MM.1S (cell line): ENCODE data around the gene ABCC11.

Experiments used
- DNase-seq: peaks from one replicate; pipeline ENCODE4 v3.0.0-alpha.2; 2015
- H2AFZ ChIP-seq: fragments of 300-600 bp; sonication (generic); 2 replicates; pipeline ENCODE4 v1.6.0; 2016; ENCODE audit warnings: antibody characterized with exemption, low read length
- H3F3A ChIP-seq: fragments of 300-600 bp; sonication (generic); 2 replicates; pipeline ENCODE4 v1.6.1; 2016; ENCODE audit warnings: mild to moderate bottlenecking, antibody characterized with exemption, low read length, moderate library complexity, mixed read lengths; ENCODE audit not compliant: insufficient read depth
- H3K27ac ChIP-seq: fragments of 300-600 bp; sonication (generic); 2 replicates; pipeline ENCODE4 v1.5.1; 2016; ENCODE audit warnings: mild to moderate bottlenecking, low read length
- H3K27me3 ChIP-seq: fragments of 300-600 bp; sonication (generic); replicated peaks from 2 replicates; pipeline ENCODE4 v1.6.0; 2016; ENCODE audit warnings: low read length; ENCODE audit not compliant: insufficient read depth
- H3K36me3 ChIP-seq: fragments of 300-600 bp; sonication (generic); replicated peaks from 2 replicates; pipeline ENCODE4 v1.6.1; 2016; ENCODE audit warnings: mild to moderate bottlenecking, low read length, mixed read lengths; ENCODE audit not compliant: insufficient read depth
- H3K4me1 ChIP-seq: fragments of 300-600 bp; sonication (generic); 2 replicates; pipeline ENCODE4 v1.6.1; 2016; ENCODE audit warnings: low read length, mixed read lengths
- H3K4me2 ChIP-seq: fragments of 300-600 bp; sonication (generic); 2 replicates; pipeline ENCODE4 v1.6.0; 2016; ENCODE audit warnings: low read depth, low read length
- H3K4me3 ChIP-seq: fragments of 300-600 bp; sonication (generic); 2 replicates; pipeline ENCODE4 v1.5.1; 2016; ENCODE audit warnings: low read length, mixed read lengths
- H3K79me2 ChIP-seq: fragments of 300-600 bp; sonication (generic); 2 replicates; pipeline ENCODE4 v1.6.1; 2016; ENCODE audit warnings: mixed run types, low read length, mixed read lengths
- H3K9ac ChIP-seq: fragments of 300-600 bp; sonication (generic); 2 replicates; pipeline ENCODE4 v1.6.1; 2016; ENCODE audit warnings: low read length, mixed read lengths
- H3K9me2 ChIP-seq: fragments of 300-600 bp; sonication (generic); replicated peaks from 2 replicates; pipeline ENCODE4 v1.6.1; 2016; ENCODE audit warnings: mild to moderate bottlenecking, low read length, mixed read lengths; ENCODE audit not compliant: insufficient read depth
- H3K9me3 ChIP-seq: fragments of 300-600 bp; sonication (generic); replicated peaks from 2 replicates; pipeline ENCODE4 v1.6.1; 2016; ENCODE audit warnings: mild to moderate bottlenecking, low read length, mixed read lengths; ENCODE audit not compliant: insufficient read depth
- H4K20me1 ChIP-seq: fragments of 300-600 bp; sonication (generic); 2 replicates; pipeline ENCODE4 v1.6.1; 2016; ENCODE audit warnings: mild to moderate bottlenecking, low read length, moderate library complexity, mixed read lengths; ENCODE audit not compliant: insufficient read depth
- EZH2 ChIP-seq: fragments of 300-600 bp; sonication (generic); optimal IDR thresholded peaks from 2 replicates; pipeline ENCODE3; 2017; ENCODE audit warnings: low read depth, mild to moderate bottlenecking, antibody characterized with exemption, low read length, mixed read lengths
- EZH2phosphoT487 ChIP-seq: fragments of 300-600 bp; sonication (generic); IDR thresholded peaks from 2 replicates; pipeline ENCODE4 v1.6.1; 2018; ENCODE audit warnings: antibody characterized with exemption, low read length
- TF ChIP-seq, protein P1 (sequence below): fragments of 300-600 bp; sonication (generic); IDR thresholded peaks from 2 replicates; pipeline ENCODE4 v1.5.1; 2016; ENCODE audit warnings: antibody characterized with exemption, low read length, mixed read lengths

Gene ABCC11

DNA sequence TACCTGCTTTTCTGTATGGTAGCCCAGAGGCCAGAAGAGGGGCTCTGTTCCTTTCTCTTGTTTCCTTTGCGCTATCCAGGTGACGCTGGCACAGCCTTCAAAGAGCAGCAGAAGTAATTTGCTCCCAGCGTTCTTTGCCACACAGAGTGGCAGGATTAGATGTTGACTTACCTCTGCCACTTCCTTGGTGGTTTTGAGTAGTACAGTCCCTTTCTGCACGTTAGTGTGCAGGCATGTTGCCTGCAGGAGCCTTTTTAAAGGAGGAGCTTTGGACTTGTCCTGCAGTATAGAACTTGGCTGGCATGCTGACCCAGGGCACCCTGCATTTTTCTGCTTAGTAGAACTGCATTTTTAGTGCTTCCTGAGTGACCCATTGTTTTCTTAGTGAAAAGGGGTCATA lies at the start of gene ABCC11:
Gene ABCC11 (minus strand): TSS at position 229 of the 400 bp plus-strand sequence. CDS start 15,618 bp downstream, outside the sequence.
- no peaks in the 10 kb centered on the region for H3K9me3 ChIP-seq
- H3K4me3 ChIP-seq, result no peak within 1 kb of the TSS
- no peaks in the 10 kb centered on the region for H3K27me3 ChIP-seq
- peaks cover 8% of the 10 kb centered on the region; the same call in 1 of the 2 replicates for H3K4me1 ChIP-seq
- no peak within 1 kb of the TSS for H2AFZ ChIP-seq
- H3K27ac ChIP-seq, result no peak within 1 kb of the TSS
- H3K36me3 ChIP-seq, result peaks cover 5% of the 10 kb centered on the region; the same call in 1 of the 2 replicates
- TF ChIP-seq, protein P1, sequence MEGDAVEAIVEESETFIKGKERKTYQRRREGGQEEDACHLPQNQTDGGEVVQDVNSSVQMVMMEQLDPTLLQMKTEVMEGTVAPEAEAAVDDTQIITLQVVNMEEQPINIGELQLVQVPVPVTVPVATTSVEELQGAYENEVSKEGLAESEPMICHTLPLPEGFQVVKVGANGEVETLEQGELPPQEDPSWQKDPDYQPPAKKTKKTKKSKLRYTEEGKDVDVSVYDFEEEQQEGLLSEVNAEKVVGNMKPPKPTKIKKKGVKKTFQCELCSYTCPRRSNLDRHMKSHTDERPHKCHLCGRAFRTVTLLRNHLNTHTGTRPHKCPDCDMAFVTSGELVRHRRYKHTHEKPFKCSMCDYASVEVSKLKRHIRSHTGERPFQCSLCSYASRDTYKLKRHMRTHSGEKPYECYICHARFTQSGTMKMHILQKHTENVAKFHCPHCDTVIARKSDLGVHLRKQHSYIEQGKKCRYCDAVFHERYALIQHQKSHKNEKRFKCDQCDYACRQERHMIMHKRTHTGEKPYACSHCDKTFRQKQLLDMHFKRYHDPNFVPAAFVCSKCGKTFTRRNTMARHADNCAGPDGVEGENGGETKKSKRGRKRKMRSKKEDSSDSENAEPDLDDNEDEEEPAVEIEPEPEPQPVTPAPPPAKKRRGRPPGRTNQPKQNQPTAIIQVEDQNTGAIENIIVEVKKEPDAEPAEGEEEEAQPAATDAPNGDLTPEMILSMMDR, result no peak
- TF ChIP-seq EZH2phosphoT487 (no peak), EZH2 (no peak)
- H3K79me2 ChIP-seq, result peaks cover 82% of the 10 kb centered on the region
- no peak within 1 kb of the TSS for H3K4me2 ChIP-seq
- H4K20me1 ChIP-seq, result 0 out of 2 replicates have a peak, but pooled peaks cover 10% of the 10 kb centered on the region
- H3K9ac ChIP-seq, result no peak within 1 kb of the TSS
- no peak for DNase-seq
- no peaks in the 10 kb centered on the region for H3K9me2 ChIP-seq
- peaks cover 6% of the 10 kb centered on the region for H3F3A ChIP-seq

DNA sequence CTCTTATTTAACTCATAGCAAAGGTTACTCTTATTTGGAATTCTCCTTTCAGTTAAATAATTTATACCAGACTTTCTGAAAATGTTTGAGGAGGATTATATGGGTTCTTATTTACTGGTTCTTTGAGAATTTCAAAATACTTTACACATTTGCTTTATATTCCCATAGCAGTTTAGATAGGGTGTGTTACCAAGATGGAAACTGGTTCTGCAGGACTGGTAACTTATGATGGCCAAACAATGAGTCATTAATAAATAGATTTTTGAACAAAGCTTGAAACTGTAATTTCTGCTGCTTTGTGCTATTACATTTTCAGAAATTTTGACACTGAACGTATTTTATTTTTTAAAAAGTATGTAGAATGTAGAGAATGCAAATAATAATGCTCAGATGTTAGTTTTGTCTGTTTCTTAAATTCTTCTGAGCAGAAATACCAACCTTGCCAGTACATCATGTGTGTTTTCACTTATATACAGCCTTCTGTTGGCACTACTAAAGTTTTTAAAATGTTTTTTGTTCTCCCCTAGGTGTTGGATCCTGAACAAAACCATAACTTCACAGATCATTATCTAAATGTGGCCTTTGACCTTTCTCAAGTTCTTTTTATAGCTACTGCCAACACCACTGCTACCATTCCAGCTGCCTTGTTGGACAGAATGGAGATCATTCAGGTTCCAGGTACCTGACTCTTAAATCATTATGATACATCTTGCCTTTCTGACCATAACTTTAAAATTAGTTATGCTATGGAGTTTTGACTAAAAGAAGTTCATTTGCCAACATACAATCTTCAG lies 48.3 kb upstream of the ABCC11 start:
- Histone ChIP-seq H4K20me1 (no peaks in the 10 kb centered on the region), H3K9ac (no peak overlapping the region), H3K27ac (no peak overlapping the region), H2AFZ (no peak overlapping the region), H3K36me3 (peaks cover 7% of the 10 kb centered on the region), H3F3A (no peaks in the 10 kb centered on the region), H3K79me2 (no peaks in the 10 kb centered on the region), H3K4me2 (no peak overlapping the region), H3K27me3 (no peaks in the 10 kb centered on the region), H3K9me2 (no peaks in the 10 kb centered on the region), H3K9me3 (no peaks in the 10 kb centered on the region), H3K4me3 (no peak overlapping the region), H3K4me1 (no peaks in the 10 kb centered on the region)
- no peak for DNase-seq
- no peak for TF ChIP-seq EZH2phosphoT487
- TF ChIP-seq EZH2, result no peak
- TF ChIP-seq, protein P1, result no peak

DNA sequence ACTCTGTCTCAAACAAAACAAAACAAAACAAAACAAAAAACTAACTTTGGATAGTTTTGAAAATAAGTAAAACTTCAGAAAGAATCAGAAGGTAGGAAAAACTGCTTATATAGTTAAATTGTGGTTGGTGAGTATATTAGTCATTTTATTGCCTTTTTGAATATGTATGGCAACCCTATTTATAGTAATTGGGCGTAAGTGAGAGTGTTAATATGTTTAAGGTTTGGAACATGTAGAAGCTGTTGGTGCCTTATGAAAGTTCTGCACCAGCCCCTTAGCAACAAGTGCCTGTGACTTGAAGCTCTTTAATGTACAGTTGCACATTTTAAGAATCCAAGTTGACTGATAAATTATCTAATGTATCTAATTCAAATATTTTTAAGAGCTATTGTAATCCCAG lies 47.4 kb upstream of the ABCC11 start:
- TF ChIP-seq EZH2phosphoT487 (no peak), EZH2 (no peak)
- TF ChIP-seq, protein P1, result no peak
- H3F3A ChIP-seq, result no peaks in the 10 kb centered on the region
- H3K4me1 ChIP-seq, result no peaks in the 10 kb centered on the region
- H3K27ac ChIP-seq, result no peak overlapping the region
- H3K4me3 ChIP-seq, result no peak overlapping the region
- no peak overlapping the region for H3K9ac ChIP-seq
- H3K4me2 ChIP-seq, result no peak overlapping the region
- H3K9me3 ChIP-seq, result no peaks in the 10 kb centered on the region
- H3K9me2 ChIP-seq, result no peaks in the 10 kb centered on the region
- H3K27me3 ChIP-seq, result no peaks in the 10 kb centered on the region
- peaks cover 7% of the 10 kb centered on the region for H3K36me3 ChIP-seq
- H2AFZ ChIP-seq, result no peak overlapping the region
- H4K20me1 ChIP-seq, result no peaks in the 10 kb centered on the region
- H3K79me2 ChIP-seq, result no peaks in the 10 kb centered on the region
- DNase-seq, result no peak
